HL-60 (cell line): ENCODE results near the gene FOXO1.

ENCODE experiments used
- DNase-seq, 2 experiments: peaks; one replicate each; pipeline ENCODE4 v3.0.0-alpha.2; 2010 to 2020; ENCODE audit warnings: low read depth in 1 of 2, low spot score in 1 of 2
- H3K27ac ChIP-seq: fragments of 250-450 bp; sonication (Bioruptor Pico); replicated peaks from 2 replicates; pipeline ENCODE4 v1.5.1; 2020; ENCODE audit warnings: mild to moderate bottlenecking, moderate library complexity
- H3K27me3 ChIP-seq: fragments of 250-450 bp; sonication (Bioruptor Pico); 2 replicates; pipeline ENCODE4 v1.5.1; 2021; ENCODE audit warnings: mild to moderate bottlenecking, moderate library complexity; ENCODE audit not compliant: insufficient read depth, poor library complexity, severe bottlenecking
- H3K4me3 ChIP-seq: replicated peaks from 2 replicates; pipeline ENCODE4 v1.5.1; 2011; ENCODE audit warnings: mild to moderate bottlenecking, control low read depth, low read length; ENCODE audit not compliant: insufficient read depth
- CTCF ChIP-seq: IDR thresholded peaks from one replicate; pipeline ENCODE4 v1.5.1; 2011; ENCODE audit warnings: low read length, control low read depth, inconsistent platforms; ENCODE audit not compliant: insufficient read depth
- GABPA ChIP-seq: IDR thresholded peaks from 2 replicates; pipeline ENCODE4 v1.6.1; 2012; ENCODE audit warnings: low read depth
- POLR2AphosphoS5 ChIP-seq: IDR thresholded peaks from 2 replicates; pipeline ENCODE4 v1.6.1; 2012; ENCODE audit warnings: low read depth
- REST ChIP-seq: IDR thresholded peaks from 2 replicates; pipeline ENCODE4 v1.6.1; 2012; ENCODE audit warnings: low read depth; ENCODE audit not compliant: insufficient replicate concordance
- SPI1 ChIP-seq: IDR thresholded peaks from 2 replicates; pipeline ENCODE4 v1.6.1; 2012; ENCODE audit warnings: low read depth, mild to moderate bottlenecking, borderline replicate concordance

FOXO1 gene

GRCh38 chr13:40591091-40591490 lies 75.3 kb downstream of the FOXO1 start:
- H3K27ac ChIP-seq = no peak overlapping the region
- H3K4me3 ChIP-seq = no peak overlapping the region
- peaks cover 2% of the 10 kb centered on the region for H3K27me3 ChIP-seq
- DNase-seq = no peak
- TF ChIP-seq SPI1 (no peak), CTCF (no peak), REST (no peak), POLR2AphosphoS5 (no peak), GABPA (no peak)

GRCh38 chr13:40590112-40590862 lies 76.2 kb downstream of the FOXO1 start:
- no peak for DNase-seq
- Histone ChIP-seq H3K27me3 (peaks cover 2% of the 10 kb centered on the region), H3K27ac (peak overlapping the region; percentile 17; the same call in 1 of the 2 replicates), H3K4me3 (no peak overlapping the region)
- TF ChIP-seq GABPA = no peak
- no peak for TF ChIP-seq SPI1
- no peak for TF ChIP-seq CTCF

GRCh38 chr13:40589285-40590109 lies 76.9 kb downstream of the FOXO1 start:
- peaks cover 2% of the 10 kb centered on the region for H3K27me3 ChIP-seq
- DNase-seq = peak; percentile 41 to 83
- peak overlapping the region; percentile 52 for H3K27ac ChIP-seq
- no peak overlapping the region for H3K4me3 ChIP-seq
- TF ChIP-seq SPI1 (peak; percentile 86), REST (no peak)

- no peak overlapping the region for H3K4me3 ChIP-seq
- TF ChIP-seq REST = no peak
- no peak for TF ChIP-seq POLR2AphosphoS5
- TF ChIP-seq CTCF = no peak
- TF ChIP-seq GABPA = no peak
- TF ChIP-seq SPI1 = no peak
- no peaks in the 10 kb centered on the region for H3K27me3 ChIP-seq
- no peak for DNase-seq
- no peak overlapping the region for H3K27ac ChIP-seq
Measured at GRCh38 chr13:40588101-40588500, 78.3 kb downstream of the FOXO1 start.
